HG03159 (cell line): ENCODE results near the gene RFTN2.
"Not testable (repeated sequence)": the region's sequence is repeated elsewhere in the genome, so short reads cannot be mapped to it uniquely, and the experiment has no call there.

Experiments
- ATAC-seq: cut with Tn5 transposase; IDR thresholded peaks from one replicate; pipeline ENCODE4 v1.9.1; 2021; ENCODE audit warnings: mild to moderate bottlenecking, moderate library complexity; ENCODE audit not compliant: unreplicated experiment

Gene RFTN2

GRCh38 chr2:197675711-197676188 lies 363 bp upstream of the RFTN2 start:
- ATAC-seq, result no peak

GRCh38 chr2:197674591-197674990 lies 796 bp downstream of the RFTN2 start:
- no peak for ATAC-seq

- ATAC-seq, result no peak
Measured at GRCh38 chr2:197674060-197674459, 1.3 kb downstream of the RFTN2 start.

DNA sequence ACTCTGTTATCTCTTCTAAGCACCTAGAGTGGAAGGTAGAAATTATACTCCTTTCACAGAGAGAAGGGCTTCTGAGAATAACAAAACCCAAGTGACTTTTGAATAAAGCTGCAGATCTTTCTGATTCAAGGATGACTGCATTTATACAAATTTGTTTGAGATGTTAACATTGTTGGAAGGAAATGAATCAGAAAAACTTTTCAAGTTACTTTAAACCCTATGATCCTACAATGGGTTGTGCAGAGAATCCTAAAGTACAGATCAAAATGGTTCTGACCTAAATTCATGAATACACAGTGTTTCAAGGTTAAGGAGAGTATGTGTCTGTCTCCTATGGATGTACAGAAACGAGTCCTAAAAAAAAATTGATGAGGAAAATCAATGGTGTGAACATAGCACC lies 1.8 kb downstream of the RFTN2 start:
- no peak for ATAC-seq

GRCh38 chr2:197673106-197673505 lies 2.3 kb downstream of the RFTN2 start:
- no peak for ATAC-seq

- no peak for ATAC-seq
Measured at GRCh38 chr2:197672371-197672893, 3.0 kb downstream of the RFTN2 start.

- ATAC-seq, result no peak
Measured at GRCh38 chr2:197669077-197669476, 6.3 kb downstream of the RFTN2 start.

DNA sequence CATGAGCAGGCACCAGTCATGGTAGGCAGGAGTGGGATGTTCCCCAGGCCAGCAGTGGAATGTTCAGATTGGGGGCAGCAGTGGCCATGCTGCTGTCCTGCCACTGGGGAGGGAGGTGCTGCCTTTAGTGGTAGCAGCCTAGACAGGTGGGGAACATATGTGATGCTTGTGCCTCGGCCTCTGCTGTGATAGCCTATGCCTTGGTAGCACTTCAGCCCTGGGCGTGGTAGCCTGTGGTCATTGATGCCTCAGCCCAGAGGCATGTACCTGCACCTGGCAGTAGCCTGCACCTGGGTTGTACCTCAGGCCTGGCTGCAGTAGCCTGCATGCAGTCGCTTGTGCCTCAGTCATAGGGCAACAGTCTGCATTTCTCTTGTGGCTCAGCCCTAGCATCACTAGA lies 7.1 kb downstream of the RFTN2 start:
- ATAC-seq, result no peak

GRCh38 chr2:197666277-197666676 lies 9.1 kb downstream of the RFTN2 start:
- ATAC-seq, result no peak

GRCh38 chr2:197661626-197662025 lies 13.8 kb downstream of the RFTN2 start:
- no peak for ATAC-seq

DNA sequence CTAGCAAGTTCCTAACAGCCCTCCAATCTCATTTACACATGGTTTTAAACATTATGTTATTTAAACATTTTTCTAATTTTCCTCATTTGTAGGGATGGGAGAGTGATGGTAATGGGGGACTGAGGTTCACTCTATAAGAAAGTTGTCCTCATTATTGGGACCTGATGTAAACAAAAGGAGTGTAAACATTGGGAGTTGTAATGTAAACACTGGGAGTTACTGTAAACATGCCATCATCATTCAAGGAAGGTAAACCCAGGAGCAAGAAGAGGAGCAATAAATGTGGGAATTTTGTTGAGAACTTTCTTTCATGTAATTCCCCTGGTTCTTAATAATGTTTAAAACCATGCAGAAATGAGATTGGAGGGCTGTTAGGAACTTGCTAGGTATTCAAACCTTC lies 17.8 kb downstream of the RFTN2 start:
- ATAC-seq, result no peak

- no peak for ATAC-seq
Measured at GRCh38 chr2:197647961-197648690, 27.3 kb downstream of the RFTN2 start.

- no peak for ATAC-seq
Measured at GRCh38 chr2:197641666-197642065, 33.7 kb downstream of the RFTN2 start.

DNA sequence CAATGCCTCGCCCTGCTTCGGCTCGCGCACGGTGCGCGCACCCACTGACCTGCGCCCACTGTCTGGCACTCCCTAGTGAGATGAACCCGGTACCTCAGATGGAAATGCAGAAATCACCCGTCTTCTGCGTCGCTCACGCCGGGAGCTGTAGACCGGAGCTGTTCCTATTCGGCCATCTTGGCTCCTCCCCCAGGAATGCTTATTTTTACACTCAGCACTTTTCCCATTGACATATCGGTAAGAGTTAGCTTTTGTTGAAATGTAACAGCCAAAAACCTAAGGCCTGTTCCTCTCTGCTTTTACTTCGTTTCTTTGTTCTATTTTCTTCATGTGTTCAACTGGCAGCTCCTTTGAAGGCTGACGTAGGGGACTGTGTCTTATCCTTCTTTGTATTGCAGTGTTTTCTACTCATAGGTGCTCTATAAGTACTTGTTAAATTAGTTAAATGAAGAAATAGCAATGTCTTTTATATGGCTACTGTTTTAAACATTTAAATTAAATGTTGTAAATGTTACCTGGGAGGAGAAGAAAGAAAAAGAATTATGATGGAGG lies 34.7 kb downstream of the RFTN2 start:
- not testable (repeated sequence) for ATAC-seq

DNA sequence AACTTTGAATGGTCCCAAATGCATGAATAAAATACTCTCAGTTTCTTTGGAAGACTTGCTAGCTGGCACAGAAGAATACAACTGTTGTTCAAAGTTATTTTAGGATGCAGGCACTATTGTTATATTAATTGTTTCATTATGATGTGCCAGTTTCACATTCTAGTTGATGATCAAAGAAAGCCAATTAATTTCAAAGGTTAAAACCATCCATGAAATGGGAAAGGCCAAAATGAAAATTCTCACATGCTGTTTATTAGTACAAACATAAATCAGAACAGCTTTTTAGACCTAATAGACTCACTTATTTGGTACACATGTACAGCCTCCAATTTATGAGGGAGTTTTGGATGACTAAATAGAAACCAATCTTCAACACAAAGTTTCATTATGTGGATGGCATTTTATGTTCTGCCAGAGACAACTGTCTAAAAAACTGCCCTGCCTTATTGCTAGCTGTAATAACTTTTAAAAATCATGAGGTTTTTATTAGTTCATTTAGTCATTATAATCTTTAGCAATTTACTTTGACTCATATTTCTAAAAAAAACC lies 42.2 kb downstream of the RFTN2 start:
- no peak for ATAC-seq

GRCh38 chr2:197628043-197628500 lies 47.3 kb downstream of the RFTN2 start:
- peak; percentile 57 for ATAC-seq

DNA sequence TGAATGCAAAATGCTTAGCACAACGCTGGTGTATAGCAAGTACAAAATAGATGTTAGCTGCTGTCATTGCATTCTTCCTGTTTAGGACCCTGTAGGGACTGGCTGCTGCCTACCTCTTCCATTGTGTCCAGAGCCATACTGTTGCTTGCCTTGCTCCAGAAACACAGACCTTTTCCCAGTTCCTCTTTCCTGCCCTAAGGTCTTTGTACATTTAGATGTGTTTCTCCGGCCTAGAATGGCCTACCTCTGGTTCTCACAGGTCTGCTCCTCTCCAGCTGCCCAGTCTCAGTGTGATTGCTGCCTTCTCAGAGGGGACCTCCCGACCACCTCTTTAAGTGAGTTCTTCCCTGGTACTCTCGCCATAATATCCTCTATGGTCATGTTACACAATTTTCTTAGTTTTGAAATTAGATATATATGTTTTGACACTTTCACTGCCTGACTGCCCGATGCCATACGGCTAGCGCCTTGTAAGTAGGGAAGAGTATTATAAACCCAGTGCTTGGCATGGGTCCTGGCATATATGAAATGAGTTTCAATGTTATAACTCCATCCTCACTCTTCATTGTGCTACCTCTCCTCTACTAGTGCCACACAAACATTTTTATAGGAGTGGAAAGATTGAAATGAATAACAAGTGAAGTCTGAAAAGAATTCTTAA lies 48.3 kb downstream of the RFTN2 start:
- no peak for ATAC-seq

- no peak for ATAC-seq
Measured at GRCh38 chr2:197620133-197620532, 55.3 kb downstream of the RFTN2 start.

GRCh38 chr2:197615016-197615652 lies 60.3 kb downstream of the RFTN2 start:
- no peak for ATAC-seq

GRCh38 chr2:197614532-197614931 lies 60.9 kb downstream of the RFTN2 start:
- ATAC-seq, result no peak

- no peak for ATAC-seq
Measured at GRCh38 chr2:197613509-197613987, 61.8 kb downstream of the RFTN2 start.
